ENCODE data around the gene FNDC8.

DNA sequence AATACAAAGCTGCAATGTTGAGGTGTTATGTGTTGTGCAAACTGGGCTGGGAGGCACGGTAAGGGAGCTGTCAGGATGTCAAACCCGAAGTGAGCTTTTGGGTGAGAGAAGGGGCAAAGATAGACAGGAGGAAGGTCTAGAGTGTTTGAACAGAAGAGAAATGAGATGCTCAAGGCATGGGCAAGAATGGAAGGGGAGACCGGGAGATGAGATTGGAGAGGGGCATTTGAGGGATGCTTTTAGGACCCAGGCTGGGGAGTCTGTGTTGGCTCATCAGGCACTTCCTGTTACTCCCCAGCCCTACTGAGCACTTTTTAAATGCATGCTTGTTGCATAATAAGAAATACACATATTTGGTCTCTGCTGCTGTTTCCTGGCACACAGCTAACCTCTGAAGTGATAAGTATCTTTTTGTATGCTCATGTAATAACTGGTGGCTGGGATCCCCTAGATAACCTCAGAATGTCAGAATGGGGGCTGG lies 39.9 kb downstream of the FNDC8 start:
- TF ChIP-seq, protein P1, sequence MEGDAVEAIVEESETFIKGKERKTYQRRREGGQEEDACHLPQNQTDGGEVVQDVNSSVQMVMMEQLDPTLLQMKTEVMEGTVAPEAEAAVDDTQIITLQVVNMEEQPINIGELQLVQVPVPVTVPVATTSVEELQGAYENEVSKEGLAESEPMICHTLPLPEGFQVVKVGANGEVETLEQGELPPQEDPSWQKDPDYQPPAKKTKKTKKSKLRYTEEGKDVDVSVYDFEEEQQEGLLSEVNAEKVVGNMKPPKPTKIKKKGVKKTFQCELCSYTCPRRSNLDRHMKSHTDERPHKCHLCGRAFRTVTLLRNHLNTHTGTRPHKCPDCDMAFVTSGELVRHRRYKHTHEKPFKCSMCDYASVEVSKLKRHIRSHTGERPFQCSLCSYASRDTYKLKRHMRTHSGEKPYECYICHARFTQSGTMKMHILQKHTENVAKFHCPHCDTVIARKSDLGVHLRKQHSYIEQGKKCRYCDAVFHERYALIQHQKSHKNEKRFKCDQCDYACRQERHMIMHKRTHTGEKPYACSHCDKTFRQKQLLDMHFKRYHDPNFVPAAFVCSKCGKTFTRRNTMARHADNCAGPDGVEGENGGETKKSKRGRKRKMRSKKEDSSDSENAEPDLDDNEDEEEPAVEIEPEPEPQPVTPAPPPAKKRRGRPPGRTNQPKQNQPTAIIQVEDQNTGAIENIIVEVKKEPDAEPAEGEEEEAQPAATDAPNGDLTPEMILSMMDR (conservative IDR thresholded peaks at IDR 0.05; ENCODE audit: low read depth, low read length), result no peak
- no peak for TF ChIP-seq EZH2 (IDR thresholded peaks at IDR 0.05; ENCODE audit: low read length, unreplicated experiment)
- TF ChIP-seq EZH2phosphoT487 (IDR thresholded peaks at IDR 0.05; ENCODE audit: borderline replicate concordance, low read length), result no peak

Measured in PC-3 (cell line).